ENCODE results near the gene TMEM175.

GRCh38 chr4:898123-898522 is 34.1 kb upstream of the TMEM175 start:
- no peak for TF ChIP-seq ZNF384 (IDR thresholded peaks at IDR 0.05)
- no peak for TF ChIP-seq NFRKB (IDR thresholded peaks at IDR 0.05)
- TF ChIP-seq BHLHE40 (IDR thresholded peaks at IDR 0.05; ENCODE audit: borderline replicate concordance) = no peak
- TF ChIP-seq SP1 (IDR thresholded peaks at IDR 0.05) = no peak
- TF ChIP-seq TARDBP (IDR thresholded peaks at IDR 0.05) = no peak
- no peak for TF ChIP-seq FOXK2 (IDR thresholded peaks at IDR 0.05)
- TF ChIP-seq FOXA1 (IDR thresholded peaks at IDR 0.05) = no peak
- no peak for TF ChIP-seq LEF1 (IDR thresholded peaks at IDR 0.05; ENCODE audit: borderline replicate concordance)
- no peak for TF ChIP-seq HDGF (IDR thresholded peaks at IDR 0.05; ENCODE audit: borderline replicate concordance)
- TF ChIP-seq PKNOX1 (IDR thresholded peaks at IDR 0.05) = no peak
- TF ChIP-seq SUZ12 (IDR thresholded peaks at IDR 0.05) = no peak
- TF ChIP-seq CTBP1 (IDR thresholded peaks at IDR 0.05; ENCODE audit: borderline replicate concordance) = no peak

All from HEK293T (cell line).